ENCODE measurements around the gene DNAJC11.

Gene DNAJC11

DNA sequence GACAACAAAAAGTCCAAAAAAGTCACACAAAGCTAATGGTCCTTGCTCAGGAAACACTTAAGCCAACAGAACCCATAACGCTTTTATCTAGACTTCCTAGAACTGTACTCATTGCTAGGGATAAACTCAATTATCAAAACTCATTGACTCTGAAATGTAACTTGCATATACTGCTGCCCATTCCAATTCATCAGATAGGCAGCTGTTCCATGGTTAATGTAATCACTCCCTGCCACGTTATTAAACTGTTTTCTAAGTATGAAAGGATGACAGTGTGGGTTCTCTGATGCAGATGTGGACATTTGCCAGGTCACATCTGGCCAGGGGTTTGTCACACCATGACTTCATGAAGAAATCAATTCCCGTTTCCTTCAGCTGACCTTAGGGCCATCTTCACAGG lies 30.3 kb upstream of the DNAJC11 start:
- H2BK5ac ChIP-seq (ENCODE audit: low read depth, low read length, poor library complexity, severe bottlenecking): no peak overlapping the region
- H4K8ac ChIP-seq (ENCODE audit: low read length): no peak overlapping the region
- no peaks in the 10 kb centered on the region for H3K4me1 ChIP-seq (ENCODE audit: control insufficient read depth, insufficient read depth, low read depth, low read length)
- H2AK5ac ChIP-seq (ENCODE audit: low read length, severe bottlenecking): no peak overlapping the region
- WGBS: 78% methylated on average over 3 of the region's 3 CpGs
- no peak overlapping the region for H3K27ac ChIP-seq (ENCODE audit: low read length, poor library complexity, severe bottlenecking)
- H3K27me3 ChIP-seq (ENCODE audit: control insufficient read depth in 1 of 2, insufficient read depth in 1 of 2, low read length in 2 of 2): no peaks in the 10 kb centered on the region
- no peak overlapping the region for H2AFZ ChIP-seq (ENCODE audit: low read depth, low read length)
- no peak overlapping the region for H3K4me3 ChIP-seq (ENCODE audit: insufficient read depth in 1 of 2, low read depth in 1 of 2, low read length in 2 of 2)
- DNase-seq: no peak
- H3K4me2 ChIP-seq (ENCODE audit: low read length, poor library complexity, severe bottlenecking): no peak overlapping the region
- H3K9ac ChIP-seq (ENCODE audit: low read length): no peak overlapping the region
- H3K14ac ChIP-seq (ENCODE audit: low read length in 2 of 2): no peak overlapping the region
- no peak overlapping the region for H3K18ac ChIP-seq (ENCODE audit: low read depth in 1 of 2, low read length in 2 of 2)
- H2BK15ac ChIP-seq (ENCODE audit: low read depth, poor library complexity, severe bottlenecking): no peak overlapping the region
- no peak overlapping the region for H3K23ac ChIP-seq (ENCODE audit: low read length in 2 of 2)
- no peak overlapping the region for H2BK120ac ChIP-seq (ENCODE audit: low read depth, low read length)
- no peaks in the 10 kb centered on the region for H3K79me1 ChIP-seq (replicated peaks; ENCODE audit: low read length, poor library complexity, severe bottlenecking)
- H3K9me3 ChIP-seq (ENCODE audit: control insufficient read depth, low read length): no peaks in the 10 kb centered on the region
- no peaks in the 10 kb centered on the region for H3K36me3 ChIP-seq (ENCODE audit: control insufficient read depth in 1 of 2, insufficient read depth in 2 of 2, low read depth in 1 of 2, low read length in 2 of 2)
- no peak overlapping the region for H4K91ac ChIP-seq (ENCODE audit: low read length)
- H2BK12ac ChIP-seq (ENCODE audit: low read length in 2 of 2): no peak overlapping the region
- no peak overlapping the region for H3K4ac ChIP-seq (ENCODE audit: low read depth in 1 of 2, low read length in 2 of 2)

DNA sequence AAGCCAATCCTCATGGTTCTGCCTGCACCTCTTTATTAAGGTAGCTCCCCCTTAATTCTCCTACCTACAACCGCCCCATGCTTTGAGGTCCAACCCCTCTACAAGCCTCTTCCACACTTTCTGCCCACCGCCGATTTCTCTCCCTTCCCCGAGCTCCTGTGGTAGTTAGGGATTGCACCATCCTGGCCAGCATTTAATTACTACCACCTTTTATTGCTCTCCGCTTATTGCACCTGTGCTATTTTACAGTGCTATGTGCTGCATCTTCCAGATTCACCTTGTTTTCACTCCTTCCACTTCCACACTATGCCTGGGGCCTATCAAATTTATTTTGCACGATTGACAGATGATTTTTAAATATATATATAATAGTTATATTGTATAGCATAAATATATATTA lies 29.3 kb upstream of the DNAJC11 start:
- WGBS: 94% methylated on average over 5 of the region's 6 CpGs
- no peak overlapping the region for H3K18ac ChIP-seq (ENCODE audit: low read depth in 1 of 2, low read length in 2 of 2)
- H2BK12ac ChIP-seq (ENCODE audit: low read length in 2 of 2): no peak overlapping the region
- no peaks in the 10 kb centered on the region for H3K4me1 ChIP-seq (ENCODE audit: control insufficient read depth, insufficient read depth, low read depth, low read length)
- no peak overlapping the region for H3K4ac ChIP-seq (ENCODE audit: low read depth in 1 of 2, low read length in 2 of 2)
- H2BK5ac ChIP-seq (ENCODE audit: low read depth, low read length, poor library complexity, severe bottlenecking): no peak overlapping the region
- H3K9ac ChIP-seq (ENCODE audit: low read length): no peak overlapping the region
- H4K8ac ChIP-seq (ENCODE audit: low read length): no peak overlapping the region
- no peaks in the 10 kb centered on the region for H3K9me3 ChIP-seq (ENCODE audit: control insufficient read depth, low read length)
- no peak overlapping the region for H3K4me3 ChIP-seq (ENCODE audit: insufficient read depth in 1 of 2, low read depth in 1 of 2, low read length in 2 of 2)
- no peak overlapping the region for H2BK15ac ChIP-seq (ENCODE audit: low read depth, poor library complexity, severe bottlenecking)
- H4K91ac ChIP-seq (ENCODE audit: low read length): no peak overlapping the region
- no peak overlapping the region for H3K14ac ChIP-seq (ENCODE audit: low read length in 2 of 2)
- no peaks in the 10 kb centered on the region for H3K36me3 ChIP-seq (ENCODE audit: control insufficient read depth in 1 of 2, insufficient read depth in 2 of 2, low read depth in 1 of 2, low read length in 2 of 2)
- H3K79me1 ChIP-seq (replicated peaks; ENCODE audit: low read length, poor library complexity, severe bottlenecking): no peaks in the 10 kb centered on the region
- no peak overlapping the region for H2AFZ ChIP-seq (ENCODE audit: low read depth, low read length)
- H2BK120ac ChIP-seq (ENCODE audit: low read depth, low read length): no peak overlapping the region
- no peaks in the 10 kb centered on the region for H3K27me3 ChIP-seq (ENCODE audit: control insufficient read depth in 1 of 2, insufficient read depth in 1 of 2, low read length in 2 of 2)
- DNase-seq: no peak
- H3K23ac ChIP-seq (ENCODE audit: low read length in 2 of 2): no peak overlapping the region
- no peak overlapping the region for H3K27ac ChIP-seq (ENCODE audit: low read length, poor library complexity, severe bottlenecking)
- no peak overlapping the region for H3K4me2 ChIP-seq (ENCODE audit: low read length, poor library complexity, severe bottlenecking)
- H2AK5ac ChIP-seq (ENCODE audit: low read length, severe bottlenecking): no peak overlapping the region

DNA sequence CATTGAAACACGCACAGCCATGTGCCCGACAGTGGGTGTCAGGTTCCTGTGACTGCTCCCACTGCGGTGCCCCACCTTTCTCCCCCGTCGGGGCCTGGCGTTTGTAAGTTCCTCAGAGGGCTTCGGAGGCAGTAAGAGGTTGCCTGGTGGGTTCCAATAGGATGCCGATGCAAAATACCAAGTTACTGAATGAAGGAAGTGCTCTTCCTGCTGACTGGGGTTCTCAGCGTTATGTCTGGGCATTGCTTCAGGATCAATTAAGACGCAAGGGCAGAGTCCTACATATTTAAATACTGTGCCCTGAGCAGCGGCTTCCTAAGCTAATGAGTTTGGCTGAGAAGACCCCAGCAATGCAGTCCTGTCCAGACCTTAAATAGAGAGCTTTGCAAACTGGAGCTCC lies 28.9 kb upstream of the DNAJC11 start:
- DNase-seq: no peak
- no peaks in the 10 kb centered on the region for H3K79me1 ChIP-seq (replicated peaks; ENCODE audit: low read length, poor library complexity, severe bottlenecking)
- H4K8ac ChIP-seq (ENCODE audit: low read length): no peak overlapping the region
- H3K14ac ChIP-seq (ENCODE audit: low read length in 2 of 2): no peak overlapping the region
- no peak overlapping the region for H2BK15ac ChIP-seq (ENCODE audit: low read depth, poor library complexity, severe bottlenecking)
- H3K4me2 ChIP-seq (ENCODE audit: low read length, poor library complexity, severe bottlenecking): no peak overlapping the region
- H3K27ac ChIP-seq (ENCODE audit: low read length, poor library complexity, severe bottlenecking): no peak overlapping the region
- H3K4ac ChIP-seq (ENCODE audit: low read depth in 1 of 2, low read length in 2 of 2): no peak overlapping the region
- no peak overlapping the region for H3K4me3 ChIP-seq (ENCODE audit: insufficient read depth in 1 of 2, low read depth in 1 of 2, low read length in 2 of 2)
- H3K9me3 ChIP-seq (ENCODE audit: control insufficient read depth, low read length): no peaks in the 10 kb centered on the region
- H2AFZ ChIP-seq (ENCODE audit: low read depth, low read length): no peak overlapping the region
- no peaks in the 10 kb centered on the region for H3K27me3 ChIP-seq (ENCODE audit: control insufficient read depth in 1 of 2, insufficient read depth in 1 of 2, low read length in 2 of 2)
- H2AK5ac ChIP-seq (ENCODE audit: low read length, severe bottlenecking): no peak overlapping the region
- H3K36me3 ChIP-seq (ENCODE audit: control insufficient read depth in 1 of 2, insufficient read depth in 2 of 2, low read depth in 1 of 2, low read length in 2 of 2): no peaks in the 10 kb centered on the region
- no peak overlapping the region for H2BK12ac ChIP-seq (ENCODE audit: low read length in 2 of 2)
- H3K9ac ChIP-seq (ENCODE audit: low read length): no peak overlapping the region
- H3K23ac ChIP-seq (ENCODE audit: low read length in 2 of 2): no peak overlapping the region
- no peak overlapping the region for H4K91ac ChIP-seq (ENCODE audit: low read length)
- WGBS: 59% methylated on average over 11 of the region's 11 CpGs
- no peak overlapping the region for H3K18ac ChIP-seq (ENCODE audit: low read depth in 1 of 2, low read length in 2 of 2)
- H2BK120ac ChIP-seq (ENCODE audit: low read depth, low read length): no peak overlapping the region
- no peaks in the 10 kb centered on the region for H3K4me1 ChIP-seq (ENCODE audit: control insufficient read depth, insufficient read depth, low read depth, low read length)
- no peak overlapping the region for H2BK5ac ChIP-seq (ENCODE audit: low read depth, low read length, poor library complexity, severe bottlenecking)

DNA sequence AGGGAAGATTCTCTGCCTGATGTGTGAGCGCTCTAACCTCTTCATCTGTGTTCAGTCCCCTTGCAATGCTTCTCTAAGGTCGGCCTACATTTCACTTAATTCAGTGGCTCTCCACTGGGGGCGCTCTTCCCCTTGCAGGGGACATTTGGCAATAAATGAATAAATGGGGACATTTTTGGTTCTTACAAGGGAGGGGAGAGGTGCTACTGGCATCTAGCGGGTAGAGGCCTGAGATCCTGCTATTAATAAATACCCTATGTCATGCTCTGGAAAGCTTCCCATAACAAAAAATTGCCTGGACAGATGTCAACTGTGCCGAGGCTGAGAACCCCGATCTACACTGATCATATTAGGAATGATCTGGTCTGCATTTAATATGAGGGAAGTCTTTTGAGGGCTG lies 25.9 kb upstream of the DNAJC11 start:
- no peak overlapping the region for H2AK5ac ChIP-seq (ENCODE audit: low read length, severe bottlenecking)
- no peak overlapping the region for H2AFZ ChIP-seq (ENCODE audit: low read depth, low read length)
- H4K91ac ChIP-seq (ENCODE audit: low read length): no peak overlapping the region
- H3K4me2 ChIP-seq (ENCODE audit: low read length, poor library complexity, severe bottlenecking): no peak overlapping the region
- no peaks in the 10 kb centered on the region for H3K36me3 ChIP-seq (ENCODE audit: control insufficient read depth in 1 of 2, insufficient read depth in 2 of 2, low read depth in 1 of 2, low read length in 2 of 2)
- H2BK12ac ChIP-seq (ENCODE audit: low read length in 2 of 2): no peak overlapping the region
- no peaks in the 10 kb centered on the region for H3K79me1 ChIP-seq (replicated peaks; ENCODE audit: low read length, poor library complexity, severe bottlenecking)
- peak overlapping the region in 1 of 2 experiments; percentile 18 for H3K4me3 ChIP-seq (ENCODE audit: insufficient read depth in 1 of 2, low read depth in 1 of 2, low read length in 2 of 2)
- H3K18ac ChIP-seq (ENCODE audit: low read depth in 1 of 2, low read length in 2 of 2): no peak overlapping the region
- no peak overlapping the region for H4K8ac ChIP-seq (ENCODE audit: low read length)
- no peaks in the 10 kb centered on the region for H3K9me3 ChIP-seq (ENCODE audit: control insufficient read depth, low read length)
- DNase-seq: peak; percentile 70
- 77% methylated on average over 3 of the region's 6 CpGs for WGBS
- no peak overlapping the region for H2BK120ac ChIP-seq (ENCODE audit: low read depth, low read length)
- H3K4ac ChIP-seq (ENCODE audit: low read depth in 1 of 2, low read length in 2 of 2): no peak overlapping the region
- no peak overlapping the region for H3K14ac ChIP-seq (ENCODE audit: low read length in 2 of 2)
- no peak overlapping the region for H2BK5ac ChIP-seq (ENCODE audit: low read depth, low read length, poor library complexity, severe bottlenecking)
- H3K23ac ChIP-seq (ENCODE audit: low read length in 2 of 2): no peak overlapping the region
- peak overlapping the region; percentile 0 for H2BK15ac ChIP-seq (ENCODE audit: low read depth, poor library complexity, severe bottlenecking)
- H3K9ac ChIP-seq (ENCODE audit: low read length): no peak overlapping the region
- H3K4me1 ChIP-seq (ENCODE audit: control insufficient read depth, insufficient read depth, low read depth, low read length): peaks cover 10% of the 10 kb centered on the region
- H3K27me3 ChIP-seq (ENCODE audit: control insufficient read depth in 1 of 2, insufficient read depth in 1 of 2, low read length in 2 of 2): no peaks in the 10 kb centered on the region
- H3K27ac ChIP-seq (ENCODE audit: low read length, poor library complexity, severe bottlenecking): no peak overlapping the region
